ENCODE results near the gene STX4. TPM values are rescaled to one million over a fixed set of nuclear protein-coding genes. Genes with fewer than 3 reads are reported as not detected.
A peak's percentile ranks its signal among the peaks of the same experiment; 100 is the strongest.

The STX4 gene
- total RNA-seq, 1 donor from 2014 or later: 86.1 TPM

- no peaks in the 10 kb centered on the region for H3K9me3 ChIP-seq
- intact Hi-C loops (cut with DNase I): no loop called here
- TF ChIP-seq, protein P1, sequence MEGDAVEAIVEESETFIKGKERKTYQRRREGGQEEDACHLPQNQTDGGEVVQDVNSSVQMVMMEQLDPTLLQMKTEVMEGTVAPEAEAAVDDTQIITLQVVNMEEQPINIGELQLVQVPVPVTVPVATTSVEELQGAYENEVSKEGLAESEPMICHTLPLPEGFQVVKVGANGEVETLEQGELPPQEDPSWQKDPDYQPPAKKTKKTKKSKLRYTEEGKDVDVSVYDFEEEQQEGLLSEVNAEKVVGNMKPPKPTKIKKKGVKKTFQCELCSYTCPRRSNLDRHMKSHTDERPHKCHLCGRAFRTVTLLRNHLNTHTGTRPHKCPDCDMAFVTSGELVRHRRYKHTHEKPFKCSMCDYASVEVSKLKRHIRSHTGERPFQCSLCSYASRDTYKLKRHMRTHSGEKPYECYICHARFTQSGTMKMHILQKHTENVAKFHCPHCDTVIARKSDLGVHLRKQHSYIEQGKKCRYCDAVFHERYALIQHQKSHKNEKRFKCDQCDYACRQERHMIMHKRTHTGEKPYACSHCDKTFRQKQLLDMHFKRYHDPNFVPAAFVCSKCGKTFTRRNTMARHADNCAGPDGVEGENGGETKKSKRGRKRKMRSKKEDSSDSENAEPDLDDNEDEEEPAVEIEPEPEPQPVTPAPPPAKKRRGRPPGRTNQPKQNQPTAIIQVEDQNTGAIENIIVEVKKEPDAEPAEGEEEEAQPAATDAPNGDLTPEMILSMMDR (IDR thresholded peaks at IDR 0.05): no peak
- peaks cover 9% of the 10 kb centered on the region for H3K4me1 ChIP-seq
- no peak for ATAC-seq
- H3K27me3 ChIP-seq (ENCODE audit: low read depth): no peaks in the 10 kb centered on the region
- no peak overlapping the region for H3K4me3 ChIP-seq
- no peak for DNase-seq
- no peaks in the 10 kb centered on the region for H3K36me3 ChIP-seq
- no peak overlapping the region for H3K27ac ChIP-seq
Measured at GRCh38 chr16:30992276-30992780, 41.0 kb upstream of the STX4 start.

DNA sequence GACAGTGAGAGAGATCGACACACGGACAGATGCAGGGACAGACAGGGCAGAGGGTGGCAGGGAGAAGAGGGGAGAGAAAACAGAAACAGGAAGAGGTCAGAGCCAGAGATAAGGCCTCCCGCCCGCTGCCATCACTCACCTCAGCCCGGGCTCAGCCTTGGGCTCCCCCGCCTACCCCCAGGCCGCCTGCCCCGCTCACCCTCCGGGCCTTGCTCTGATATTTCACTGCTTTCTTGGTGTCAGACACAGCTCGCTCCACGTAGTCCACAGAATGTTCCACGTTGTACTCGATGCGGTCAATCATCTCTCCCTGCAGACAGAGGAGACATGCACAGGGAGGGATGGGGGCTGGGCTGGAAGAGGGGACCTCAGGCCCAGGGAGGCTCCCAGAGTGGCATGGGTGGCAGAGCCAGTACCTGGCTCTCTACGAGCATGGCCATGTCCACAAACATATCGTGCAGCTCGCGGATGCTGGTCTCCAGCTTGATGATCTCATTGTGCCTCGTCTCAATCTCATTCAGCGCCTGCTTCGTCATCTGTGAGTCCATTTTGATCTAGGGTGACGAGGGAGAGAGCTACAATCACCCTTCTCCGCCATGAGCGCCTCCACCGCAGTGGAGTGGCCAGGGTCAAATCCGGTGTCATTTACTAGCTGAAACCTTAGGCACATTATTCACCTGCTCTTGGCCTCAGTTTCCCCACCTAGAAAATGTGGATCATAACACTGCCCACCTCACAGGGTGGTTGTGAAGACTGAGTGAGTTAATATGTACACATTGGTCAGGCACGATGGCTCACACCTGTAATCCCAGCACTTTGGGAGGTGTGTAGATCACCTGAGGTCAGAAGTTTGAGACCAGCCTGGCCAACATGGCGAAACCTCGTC, 40.2 kb upstream of the STX4 start:
- DNase-seq (no peak), ATAC-seq (no peak)
- H3K27me3 ChIP-seq (ENCODE audit: low read depth): no peaks in the 10 kb centered on the region
- H3K9me3 ChIP-seq: no peaks in the 10 kb centered on the region
- H3K27ac ChIP-seq: no peak overlapping the region
- H3K4me3 ChIP-seq: no peak overlapping the region
- intact Hi-C loops (cut with DNase I): no loop called here
- no peaks in the 10 kb centered on the region for H3K36me3 ChIP-seq
- H3K4me1 ChIP-seq: peaks cover 12% of the 10 kb centered on the region
- TF ChIP-seq, protein P1 (IDR thresholded peaks at IDR 0.05): no peak

- no peaks in the 10 kb centered on the region for H3K9me3 ChIP-seq
- ATAC-seq: no peak
- no peak for DNase-seq
- no peak overlapping the region for H3K27ac ChIP-seq
- no peak overlapping the region for H3K4me3 ChIP-seq
- intact Hi-C loops (cut with DNase I): no loop called here
- TF ChIP-seq, protein P1 (IDR thresholded peaks at IDR 0.05): no peak
- H3K36me3 ChIP-seq: no peaks in the 10 kb centered on the region
- H3K27me3 ChIP-seq (ENCODE audit: low read depth): no peaks in the 10 kb centered on the region
- H3K4me1 ChIP-seq: peaks cover 12% of the 10 kb centered on the region
Measured at GRCh38 chr16:30995927-30996323, 37.4 kb upstream of the STX4 start.

- Histone ChIP-seq H3K4me3 (peak overlapping the region; percentile 45), H3K27ac (peak overlapping the region; percentile 4), H3K27me3 (ENCODE audit: low read depth) (no peaks in the 10 kb centered on the region), H3K4me1 (peaks cover 12% of the 10 kb centered on the region), H3K36me3 (no peaks in the 10 kb centered on the region), H3K9me3 (no peaks in the 10 kb centered on the region)
- ATAC-seq (peak in 1 of 2 donors; percentile 6), DNase-seq (no peak)
- intact Hi-C loops (cut with DNase I): no loop called here
- TF ChIP-seq, protein P1 (IDR thresholded peaks at IDR 0.05): no peak
Measured at GRCh38 chr16:30996324-30996984, 36.9 kb upstream of the STX4 start.

DNA sequence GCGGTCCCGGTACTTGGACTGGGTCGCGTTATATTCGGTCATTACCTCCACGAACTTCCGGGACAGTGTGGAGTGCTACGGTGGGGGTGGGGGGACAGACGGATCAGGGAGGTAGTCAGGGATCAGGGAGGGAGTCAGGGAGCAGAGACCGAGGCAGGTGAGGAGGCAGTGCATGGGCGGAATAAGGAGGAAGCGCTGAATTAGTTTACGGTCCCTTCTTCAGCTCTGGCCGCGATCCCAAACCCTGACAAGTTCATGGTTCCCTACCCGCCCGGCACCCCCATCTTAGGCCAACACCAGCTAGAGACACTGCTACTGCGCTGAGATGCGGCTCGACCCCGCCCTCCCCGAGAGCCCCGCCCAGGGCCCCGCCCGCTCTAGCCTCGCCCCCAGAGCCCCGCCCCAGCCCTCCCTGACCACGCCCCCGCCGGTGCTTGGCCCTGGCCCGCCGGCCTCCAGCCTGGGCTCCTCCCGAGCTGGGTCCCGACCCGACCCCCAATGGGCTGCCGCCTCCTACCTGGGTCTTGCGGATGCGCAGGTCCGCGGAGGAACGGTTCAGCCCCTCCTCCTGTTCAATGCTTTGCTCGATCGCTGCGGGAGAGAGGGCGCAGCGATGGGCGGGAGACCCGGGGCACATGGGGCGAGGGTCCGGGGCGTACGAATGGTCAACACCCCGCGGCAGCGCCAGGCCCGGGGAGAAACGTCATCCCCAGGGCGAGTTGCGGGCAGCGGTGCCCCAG, 36.2 kb upstream of the STX4 start:
- Histone ChIP-seq H3K36me3 (no peaks in the 10 kb centered on the region), H3K27me3 (ENCODE audit: low read depth) (no peaks in the 10 kb centered on the region), H3K9me3 (no peaks in the 10 kb centered on the region), H3K27ac (peak overlapping the region; percentile 4), H3K4me3 (peak overlapping the region; percentile 45), H3K4me1 (peaks cover 12% of the 10 kb centered on the region)
- DNase-seq (peak; percentile 86), ATAC-seq (peak; percentile 96 to 97)
- intact Hi-C loops (cut with DNase I): no loop called here
- TF ChIP-seq, protein P1 (IDR thresholded peaks at IDR 0.05): no peak

Data from lower lobe of right lung (tissue), 2 donors.